Left kidney (tissue), 2 donors: ENCODE measurements around the gene NCOA7. TPM values are rescaled to one million over a fixed set of nuclear protein-coding genes. Genes with fewer than 3 reads are reported as not detected.
"Not testable (repeated sequence)": the region's sequence is repeated elsewhere in the genome, so short reads cannot be mapped to it uniquely, and the experiment has no call there.

Experiments used
- DNase-seq: peaks from one replicate; pipeline ENCODE4 v3.0.0-alpha.2; 2013
- polyA plus RNA-seq: library from polyadenylated mRNA; unstranded; fragments of 120-200 nt; gene quantifications from one replicate; pipeline ENCODE4 v1.2.1, GENCODE V29; 2013; ENCODE audit not compliant: insufficient read length

NCOA7 gene
- polyA plus RNA-seq, 1 donor, result 59.3 TPM

DNA sequence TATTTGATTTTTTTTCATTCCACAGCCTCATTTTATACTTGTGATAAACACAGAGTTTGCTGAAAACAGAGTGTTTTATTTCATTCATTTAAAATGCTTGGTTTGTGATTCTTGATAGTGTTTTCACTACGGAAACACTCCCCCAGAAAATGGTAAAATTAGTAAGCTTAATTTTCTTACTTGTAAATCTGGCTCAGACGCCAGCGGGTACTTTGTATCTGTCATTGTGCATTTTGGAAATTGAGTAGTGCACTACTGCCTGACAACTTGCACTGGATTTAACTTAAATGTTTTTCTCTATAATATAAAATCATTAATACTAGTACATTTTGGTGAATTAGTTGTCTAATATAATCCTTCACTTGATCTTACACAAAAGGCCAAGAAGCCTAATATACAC, 128.9 kb downstream of the NCOA7 start:
- DNase-seq, result no peak

- no peak for DNase-seq
Measured at GRCh38 chr6:125922322-125922860, 131.6 kb downstream of the NCOA7 start.

- DNase-seq, result no peak
Measured at GRCh38 chr6:125923366-125923877, 132.7 kb downstream of the NCOA7 start.

- no peak for DNase-seq
Measured at GRCh38 chr6:125924169-125924568, 133.4 kb downstream of the NCOA7 start.

GRCh38 chr6:125924697-125925358, 134.1 kb downstream of the NCOA7 start:
- no peak for DNase-seq

DNA sequence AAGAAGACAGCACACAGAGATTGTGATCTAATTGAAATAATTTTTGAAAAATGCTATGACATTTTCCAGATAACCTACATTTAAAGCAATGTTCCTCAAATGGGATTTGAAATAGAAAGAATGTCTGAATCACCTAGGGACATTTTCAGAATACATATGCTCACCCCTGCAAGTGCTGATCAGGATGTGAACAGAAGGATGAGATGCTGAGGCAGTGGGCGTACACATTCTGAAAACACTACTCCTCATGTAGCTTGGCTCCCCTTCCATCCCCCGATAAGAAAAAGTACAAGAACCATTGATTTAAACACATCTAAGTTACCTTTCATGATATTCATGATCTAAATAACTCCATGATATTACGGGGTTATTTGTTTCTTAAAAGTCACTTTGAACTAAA, 136.0 kb downstream of the NCOA7 start:
- DNase-seq, result no peak

DNA sequence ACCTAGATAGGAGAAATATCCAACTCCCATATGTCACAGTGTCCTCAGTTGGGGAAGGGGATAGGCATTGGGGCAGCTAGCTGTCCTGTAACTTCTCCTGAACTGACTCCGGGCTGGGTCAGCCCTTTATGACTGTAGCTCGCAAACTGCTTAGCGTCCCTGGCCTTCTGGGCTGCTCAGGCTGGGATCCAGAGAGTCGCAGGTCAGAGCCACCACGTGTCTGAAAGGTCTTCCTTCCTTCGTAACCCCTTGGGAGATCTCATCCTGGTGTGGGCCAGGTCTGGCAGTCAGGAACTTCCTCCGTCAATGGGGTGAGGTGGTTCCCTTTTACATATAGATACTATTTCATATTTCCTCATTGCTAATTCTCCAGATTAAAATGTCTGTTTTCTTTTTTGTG, 137.0 kb downstream of the NCOA7 start:
- no peak for DNase-seq

DNA sequence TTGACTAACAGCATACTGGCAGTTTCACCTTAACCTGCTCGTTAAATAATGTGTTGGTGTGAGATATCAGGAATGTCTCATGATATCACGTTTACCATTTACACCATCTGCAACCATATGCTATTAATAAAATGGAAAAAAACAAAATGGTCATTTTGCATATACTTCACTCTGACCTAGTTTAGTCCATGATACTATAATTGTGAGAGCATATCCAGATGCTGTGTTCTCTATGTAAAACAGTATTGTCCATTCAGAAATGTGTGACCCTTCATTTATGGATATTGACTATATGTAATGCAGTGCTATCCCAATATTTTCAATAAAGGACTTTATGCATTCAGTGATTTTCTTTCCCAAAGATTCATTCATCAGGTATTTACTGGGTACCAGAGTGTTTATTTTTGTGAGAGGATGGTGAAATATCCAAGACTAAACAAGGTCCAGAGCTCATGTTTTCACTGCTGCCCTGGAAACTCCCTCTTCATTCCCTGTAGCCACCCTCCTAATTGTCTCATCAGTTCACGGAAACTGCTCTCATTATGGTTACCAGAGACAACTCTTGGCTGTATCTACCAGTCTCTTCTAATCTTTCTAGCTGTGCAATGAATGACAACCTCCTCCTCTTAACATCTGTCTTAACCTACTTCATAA, 140.1 kb downstream of the NCOA7 start:
- no peak for DNase-seq

DNA sequence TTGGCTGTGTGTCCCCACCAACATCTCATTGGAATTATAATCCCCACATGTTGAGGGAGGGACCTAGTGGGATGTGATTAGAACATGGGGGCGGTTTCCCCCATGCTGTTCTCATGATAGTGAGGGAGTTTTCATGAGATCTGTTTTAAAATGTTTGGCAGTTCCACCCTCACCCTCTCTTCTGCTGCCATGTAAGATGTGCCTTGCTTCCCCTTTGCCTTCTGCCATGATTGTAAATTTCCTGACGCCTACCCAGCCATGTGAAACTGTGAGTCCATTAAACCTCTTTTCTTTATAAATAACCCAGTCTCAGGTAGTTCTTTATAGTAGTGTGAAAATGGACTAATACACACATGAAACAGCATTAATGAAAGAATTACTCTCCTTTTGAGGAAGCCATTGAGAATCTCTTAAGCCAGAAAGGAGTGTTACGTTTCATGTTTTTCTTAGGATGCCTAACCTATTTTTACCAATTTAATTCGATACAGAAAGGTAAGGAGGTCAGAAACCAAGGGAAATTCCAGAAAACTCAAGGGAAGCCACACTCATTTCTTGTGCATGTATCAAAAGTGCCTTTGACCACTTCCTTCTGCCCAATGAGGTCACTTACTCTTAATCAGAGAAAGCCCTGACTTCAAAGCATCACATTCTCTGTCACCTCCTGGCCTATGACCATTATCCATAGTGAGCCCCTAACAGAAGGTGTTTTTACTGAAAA, 141.1 kb downstream of the NCOA7 start:
- DNase-seq, result no peak

GRCh38 chr6:125932451-125932795, 141.7 kb downstream of the NCOA7 start:
- DNase-seq, result no peak

DNA sequence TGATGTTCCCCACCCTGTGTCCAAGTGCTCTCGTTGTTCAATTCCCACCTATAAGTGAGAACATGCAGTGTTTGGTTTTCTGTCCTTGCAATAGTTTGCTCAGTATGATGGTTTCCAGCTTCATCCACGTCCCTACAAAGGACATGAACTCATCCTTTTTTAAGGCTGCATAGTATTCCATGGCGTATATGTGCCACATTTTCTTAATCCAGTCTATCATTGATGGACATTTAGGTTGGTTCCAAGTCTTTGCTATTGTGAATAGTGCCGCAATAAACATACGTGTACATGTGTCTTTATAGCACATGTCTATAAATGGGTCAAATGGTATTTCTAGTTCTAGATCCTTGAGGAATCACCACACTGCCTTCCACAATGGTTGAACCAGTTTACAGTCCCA, 144.8 kb downstream of the NCOA7 start:
- DNase-seq, result not testable (repeated sequence)

DNA sequence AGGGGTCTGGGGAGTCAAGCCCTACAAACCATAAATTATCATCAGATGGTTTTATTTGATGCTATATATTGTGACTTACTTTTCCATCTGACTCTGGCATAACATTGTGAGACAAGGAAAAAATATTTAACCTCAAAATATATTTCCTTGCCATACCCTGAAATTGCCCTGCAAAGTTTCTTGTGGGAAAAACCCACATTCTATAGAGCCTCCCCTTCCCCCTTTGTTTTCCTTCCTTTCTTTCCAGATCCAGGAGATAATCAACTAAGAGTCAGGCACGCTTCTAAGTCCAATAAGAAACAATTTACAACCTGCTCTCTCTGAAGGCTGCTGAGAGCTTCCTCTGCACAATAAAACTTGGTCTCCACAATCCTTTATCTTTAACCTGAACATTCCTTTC, 148.3 kb downstream of the NCOA7 start:
- no peak for DNase-seq

- no peak for DNase-seq
Measured at GRCh38 chr6:125939791-125940190, 149.0 kb downstream of the NCOA7 start.

- DNase-seq, result no peak
Measured at GRCh38 chr6:125940247-125941041, 149.7 kb downstream of the NCOA7 start.

- DNase-seq, result no peak
Measured at GRCh38 chr6:125942672-125943527, 152.1 kb downstream of the NCOA7 start.

DNA sequence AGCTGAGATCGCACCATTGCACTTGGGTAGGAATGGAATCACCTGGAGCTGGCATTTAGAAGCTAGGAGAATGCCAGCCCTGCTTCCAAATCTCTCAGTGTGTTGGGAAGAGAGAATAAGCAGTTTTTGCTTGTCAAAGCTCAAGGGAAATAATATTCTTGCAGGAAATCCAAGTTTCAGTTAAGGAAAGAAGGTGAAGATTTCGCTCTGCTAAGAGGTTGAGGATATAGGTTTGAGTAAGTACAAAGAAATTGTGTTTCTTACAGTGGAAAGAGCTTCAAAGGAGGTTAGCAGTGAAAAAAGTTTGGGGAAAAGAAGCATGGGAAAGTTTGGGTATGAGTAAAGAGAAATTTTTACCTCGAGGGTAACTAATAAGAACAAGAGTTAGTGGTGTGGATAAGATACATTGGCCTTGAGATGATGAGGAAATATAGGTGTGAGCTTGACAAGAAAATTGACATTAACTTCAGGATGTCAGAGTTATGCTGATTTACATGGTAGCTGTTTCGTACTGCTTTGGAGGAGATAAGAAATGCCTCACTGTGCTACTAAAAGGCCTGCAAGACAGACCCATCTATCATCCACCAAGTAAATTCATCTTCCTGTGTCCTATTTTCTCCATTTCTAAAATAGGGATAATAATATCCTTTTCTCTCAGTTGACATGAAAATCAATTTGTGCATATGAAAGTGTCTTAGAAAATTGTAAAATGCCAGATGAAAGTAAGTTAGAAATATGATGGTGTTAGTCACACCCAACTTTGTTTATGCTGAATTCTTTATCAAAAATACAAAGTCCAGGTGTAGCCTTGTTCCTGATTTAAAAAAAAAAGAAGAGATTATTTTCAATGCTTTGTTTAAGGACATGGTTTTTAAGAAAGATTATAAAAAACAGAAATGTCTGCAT, 153.0 kb downstream of the NCOA7 start:
- no peak for DNase-seq

DNA sequence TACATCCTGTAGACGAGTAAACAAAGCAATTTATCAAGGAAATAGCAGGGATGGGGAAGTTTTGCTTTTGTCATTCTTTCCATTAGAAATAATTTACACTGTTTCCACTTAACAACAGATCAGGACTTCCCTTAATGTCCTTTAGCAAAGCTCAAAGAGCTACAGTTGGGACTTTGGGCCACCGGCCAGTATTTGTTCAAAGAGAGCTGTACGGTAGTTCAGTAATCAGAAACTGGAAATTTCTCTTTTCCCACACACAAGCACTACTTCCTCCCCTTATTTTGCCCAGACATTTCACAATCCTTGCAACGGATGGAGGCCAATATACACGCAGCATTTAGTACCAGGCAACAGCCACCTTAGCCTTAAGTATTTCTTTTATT, 153.7 kb downstream of the NCOA7 start:
- peak; percentile 37 for DNase-seq

- DNase-seq, result no peak
Measured at GRCh38 chr6:125944896-125945295, 154.1 kb downstream of the NCOA7 start.

- DNase-seq, result no peak
Measured at GRCh38 chr6:125945378-125946141, 154.8 kb downstream of the NCOA7 start.
